ENCODE data around the gene CCM2. TPM values are rescaled to one million over a fixed set of nuclear protein-coding genes. Genes with fewer than 3 reads are reported as not detected.
"Not testable (repeated sequence)": the region's sequence is repeated elsewhere in the genome, so short reads cannot be mapped to it uniquely, and the experiment has no call there.

CCM2 gene
- total and polyA plus RNA-seq, 2 experiments from 2014 or later = 24.9 to 40.1 TPM

DNA sequence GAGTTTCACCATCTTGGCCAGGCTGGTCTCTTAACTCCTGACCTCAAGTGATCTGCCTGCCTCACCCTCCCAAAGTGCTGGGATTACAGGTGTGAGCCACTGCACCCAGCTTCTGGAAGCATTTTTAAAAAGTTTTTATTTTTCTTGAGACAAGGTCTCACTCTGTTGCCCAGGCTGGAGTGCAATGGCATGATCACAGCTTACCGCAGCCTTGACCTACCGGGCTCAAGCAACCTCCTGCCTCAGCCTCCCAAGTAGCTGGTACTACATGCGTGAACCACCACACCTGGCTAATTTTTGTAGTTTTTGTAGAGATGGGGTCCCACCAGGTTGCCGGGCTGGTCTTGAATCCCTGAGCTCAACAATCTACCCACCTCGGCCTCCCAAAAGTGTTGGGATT lies 34.7 kb downstream of the CCM2 start:
- not testable (repeated sequence) for H3K4me1 ChIP-seq (ENCODE audit: insufficient read depth); H2AFZ ChIP-seq; H3F3A ChIP-seq (replicated peaks; ENCODE audit: low read depth); H3K27me3 ChIP-seq (ENCODE audit: insufficient read depth); ATAC-seq; H4K20me1 ChIP-seq (replicated peaks; ENCODE audit: insufficient read depth); H3K4me3 ChIP-seq; H3K36me3 ChIP-seq (ENCODE audit: insufficient read depth); H3K36me3 Mint-ChIP-seq (ENCODE audit: low read depth); H3K4me2 ChIP-seq; H3K27ac ChIP-seq (ENCODE audit: low read depth); H3K9me3 Mint-ChIP-seq; H3K4me3 Mint-ChIP-seq; H3K27ac Mint-ChIP-seq; H3K27me3 Mint-ChIP-seq (ENCODE audit: insufficient read depth, low read depth, poor library complexity); DNase-seq (ENCODE audit: low spot score); H3K9me2 ChIP-seq (ENCODE audit: insufficient read depth)
- H3K79me2 ChIP-seq (replicated peaks; ENCODE audit: insufficient read depth) = peaks cover 66% of the 10 kb centered on the region
- H3K4me1 Mint-ChIP-seq = peaks cover 27% of the 10 kb centered on the region

DNA sequence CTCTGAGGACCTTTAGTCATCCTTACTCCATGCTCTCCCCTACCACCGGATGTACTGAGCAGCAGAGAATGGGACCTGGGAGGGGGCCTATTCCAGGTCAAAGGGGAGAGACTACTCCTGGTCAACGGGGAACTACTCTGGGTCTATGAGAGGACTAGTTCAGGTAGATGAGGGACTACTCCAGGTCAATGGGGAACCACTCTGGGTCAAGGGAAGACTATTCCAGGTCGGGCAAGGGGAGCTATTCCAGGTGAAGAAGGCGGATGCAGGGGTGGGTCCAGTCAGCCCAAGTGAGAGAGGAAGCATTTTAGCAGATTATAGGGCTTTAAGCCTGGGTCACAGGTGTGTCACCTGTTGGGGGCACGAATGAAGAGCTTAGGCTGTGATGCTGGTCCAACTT lies 35.4 kb downstream of the CCM2 start:
- Histone ChIP-seq H3K9me2 (ENCODE audit: insufficient read depth) (no peaks in the 10 kb centered on the region), H3K4me3 (no peak overlapping the region), H3K27ac (ENCODE audit: low read depth) (no peak overlapping the region; the same call in 1 of the 2 replicates), H3K4me1 (ENCODE audit: insufficient read depth) (peaks cover 7% of the 10 kb centered on the region; the same call in 1 of the 2 replicates), H3K4me2 (no peak overlapping the region), H4K20me1 (replicated peaks; ENCODE audit: insufficient read depth) (peaks cover 4% of the 10 kb centered on the region), H2AFZ (no peak overlapping the region), H3K36me3 (ENCODE audit: insufficient read depth) (peaks cover 4% of the 10 kb centered on the region; the same call in 1 of the 2 replicates), H3K27me3 (ENCODE audit: insufficient read depth) (no peaks in the 10 kb centered on the region), H3F3A (replicated peaks; ENCODE audit: low read depth) (no peaks in the 10 kb centered on the region), H3K79me2 (replicated peaks; ENCODE audit: insufficient read depth) (peaks cover 59% of the 10 kb centered on the region)
- Mint-ChIP-seq H3K4me1 (peaks cover 27% of the 10 kb centered on the region), H3K27me3 (ENCODE audit: insufficient read depth, low read depth, poor library complexity) (peaks cover 4% of the 10 kb centered on the region), H3K27ac (no peak overlapping the region), H3K4me3 (no peak overlapping the region), H3K9me3 (no peaks in the 10 kb centered on the region), H3K36me3 (ENCODE audit: low read depth) (peaks cover 12% of the 10 kb centered on the region)
- no peak for ATAC-seq
- no peak for DNase-seq (ENCODE audit: low spot score)
- no peak for TF ChIP-seq CREB1 (CRISPR knock-in tag; IDR thresholded peaks at IDR 0.05; ENCODE audit: low read depth)
- TF ChIP-seq EZH2phosphoT487 (IDR thresholded peaks at IDR 0.05; ENCODE audit: unreplicated experiment) = no peak
- no peak for TF ChIP-seq JUNB (IDR thresholded peaks at IDR 0.05; ENCODE audit: unreplicated experiment)
- TF ChIP-seq POLR2AphosphoS5 (IDR thresholded peaks at IDR 0.05; ENCODE audit: low read depth) = no peak
- TF ChIP-seq, protein P1, sequence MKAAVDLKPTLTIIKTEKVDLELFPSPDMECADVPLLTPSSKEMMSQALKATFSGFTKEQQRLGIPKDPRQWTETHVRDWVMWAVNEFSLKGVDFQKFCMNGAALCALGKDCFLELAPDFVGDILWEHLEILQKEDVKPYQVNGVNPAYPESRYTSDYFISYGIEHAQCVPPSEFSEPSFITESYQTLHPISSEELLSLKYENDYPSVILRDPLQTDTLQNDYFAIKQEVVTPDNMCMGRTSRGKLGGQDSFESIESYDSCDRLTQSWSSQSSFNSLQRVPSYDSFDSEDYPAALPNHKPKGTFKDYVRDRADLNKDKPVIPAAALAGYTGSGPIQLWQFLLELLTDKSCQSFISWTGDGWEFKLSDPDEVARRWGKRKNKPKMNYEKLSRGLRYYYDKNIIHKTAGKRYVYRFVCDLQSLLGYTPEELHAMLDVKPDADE (IDR thresholded peaks at IDR 0.05) = no peak
- no peak for TF ChIP-seq EZH2 (IDR thresholded peaks at IDR 0.05; ENCODE audit: low read depth, unreplicated experiment)
- no peak for TF ChIP-seq ZNF331 (CRISPR knock-in tag; IDR thresholded peaks at IDR 0.05; ENCODE audit: low read depth)
- TF ChIP-seq, protein P2, sequence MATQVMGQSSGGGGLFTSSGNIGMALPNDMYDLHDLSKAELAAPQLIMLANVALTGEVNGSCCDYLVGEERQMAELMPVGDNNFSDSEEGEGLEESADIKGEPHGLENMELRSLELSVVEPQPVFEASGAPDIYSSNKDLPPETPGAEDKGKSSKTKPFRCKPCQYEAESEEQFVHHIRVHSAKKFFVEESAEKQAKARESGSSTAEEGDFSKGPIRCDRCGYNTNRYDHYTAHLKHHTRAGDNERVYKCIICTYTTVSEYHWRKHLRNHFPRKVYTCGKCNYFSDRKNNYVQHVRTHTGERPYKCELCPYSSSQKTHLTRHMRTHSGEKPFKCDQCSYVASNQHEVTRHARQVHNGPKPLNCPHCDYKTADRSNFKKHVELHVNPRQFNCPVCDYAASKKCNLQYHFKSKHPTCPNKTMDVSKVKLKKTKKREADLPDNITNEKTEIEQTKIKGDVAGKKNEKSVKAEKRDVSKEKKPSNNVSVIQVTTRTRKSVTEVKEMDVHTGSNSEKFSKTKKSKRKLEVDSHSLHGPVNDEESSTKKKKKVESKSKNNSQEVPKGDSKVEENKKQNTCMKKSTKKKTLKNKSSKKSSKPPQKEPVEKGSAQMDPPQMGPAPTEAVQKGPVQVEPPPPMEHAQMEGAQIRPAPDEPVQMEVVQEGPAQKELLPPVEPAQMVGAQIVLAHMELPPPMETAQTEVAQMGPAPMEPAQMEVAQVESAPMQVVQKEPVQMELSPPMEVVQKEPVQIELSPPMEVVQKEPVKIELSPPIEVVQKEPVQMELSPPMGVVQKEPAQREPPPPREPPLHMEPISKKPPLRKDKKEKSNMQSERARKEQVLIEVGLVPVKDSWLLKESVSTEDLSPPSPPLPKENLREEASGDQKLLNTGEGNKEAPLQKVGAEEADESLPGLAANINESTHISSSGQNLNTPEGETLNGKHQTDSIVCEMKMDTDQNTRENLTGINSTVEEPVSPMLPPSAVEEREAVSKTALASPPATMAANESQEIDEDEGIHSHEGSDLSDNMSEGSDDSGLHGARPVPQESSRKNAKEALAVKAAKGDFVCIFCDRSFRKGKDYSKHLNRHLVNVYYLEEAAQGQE (IDR thresholded peaks at IDR 0.05; ENCODE audit: unreplicated experiment) = no peak
- TF ChIP-seq, protein P3, sequence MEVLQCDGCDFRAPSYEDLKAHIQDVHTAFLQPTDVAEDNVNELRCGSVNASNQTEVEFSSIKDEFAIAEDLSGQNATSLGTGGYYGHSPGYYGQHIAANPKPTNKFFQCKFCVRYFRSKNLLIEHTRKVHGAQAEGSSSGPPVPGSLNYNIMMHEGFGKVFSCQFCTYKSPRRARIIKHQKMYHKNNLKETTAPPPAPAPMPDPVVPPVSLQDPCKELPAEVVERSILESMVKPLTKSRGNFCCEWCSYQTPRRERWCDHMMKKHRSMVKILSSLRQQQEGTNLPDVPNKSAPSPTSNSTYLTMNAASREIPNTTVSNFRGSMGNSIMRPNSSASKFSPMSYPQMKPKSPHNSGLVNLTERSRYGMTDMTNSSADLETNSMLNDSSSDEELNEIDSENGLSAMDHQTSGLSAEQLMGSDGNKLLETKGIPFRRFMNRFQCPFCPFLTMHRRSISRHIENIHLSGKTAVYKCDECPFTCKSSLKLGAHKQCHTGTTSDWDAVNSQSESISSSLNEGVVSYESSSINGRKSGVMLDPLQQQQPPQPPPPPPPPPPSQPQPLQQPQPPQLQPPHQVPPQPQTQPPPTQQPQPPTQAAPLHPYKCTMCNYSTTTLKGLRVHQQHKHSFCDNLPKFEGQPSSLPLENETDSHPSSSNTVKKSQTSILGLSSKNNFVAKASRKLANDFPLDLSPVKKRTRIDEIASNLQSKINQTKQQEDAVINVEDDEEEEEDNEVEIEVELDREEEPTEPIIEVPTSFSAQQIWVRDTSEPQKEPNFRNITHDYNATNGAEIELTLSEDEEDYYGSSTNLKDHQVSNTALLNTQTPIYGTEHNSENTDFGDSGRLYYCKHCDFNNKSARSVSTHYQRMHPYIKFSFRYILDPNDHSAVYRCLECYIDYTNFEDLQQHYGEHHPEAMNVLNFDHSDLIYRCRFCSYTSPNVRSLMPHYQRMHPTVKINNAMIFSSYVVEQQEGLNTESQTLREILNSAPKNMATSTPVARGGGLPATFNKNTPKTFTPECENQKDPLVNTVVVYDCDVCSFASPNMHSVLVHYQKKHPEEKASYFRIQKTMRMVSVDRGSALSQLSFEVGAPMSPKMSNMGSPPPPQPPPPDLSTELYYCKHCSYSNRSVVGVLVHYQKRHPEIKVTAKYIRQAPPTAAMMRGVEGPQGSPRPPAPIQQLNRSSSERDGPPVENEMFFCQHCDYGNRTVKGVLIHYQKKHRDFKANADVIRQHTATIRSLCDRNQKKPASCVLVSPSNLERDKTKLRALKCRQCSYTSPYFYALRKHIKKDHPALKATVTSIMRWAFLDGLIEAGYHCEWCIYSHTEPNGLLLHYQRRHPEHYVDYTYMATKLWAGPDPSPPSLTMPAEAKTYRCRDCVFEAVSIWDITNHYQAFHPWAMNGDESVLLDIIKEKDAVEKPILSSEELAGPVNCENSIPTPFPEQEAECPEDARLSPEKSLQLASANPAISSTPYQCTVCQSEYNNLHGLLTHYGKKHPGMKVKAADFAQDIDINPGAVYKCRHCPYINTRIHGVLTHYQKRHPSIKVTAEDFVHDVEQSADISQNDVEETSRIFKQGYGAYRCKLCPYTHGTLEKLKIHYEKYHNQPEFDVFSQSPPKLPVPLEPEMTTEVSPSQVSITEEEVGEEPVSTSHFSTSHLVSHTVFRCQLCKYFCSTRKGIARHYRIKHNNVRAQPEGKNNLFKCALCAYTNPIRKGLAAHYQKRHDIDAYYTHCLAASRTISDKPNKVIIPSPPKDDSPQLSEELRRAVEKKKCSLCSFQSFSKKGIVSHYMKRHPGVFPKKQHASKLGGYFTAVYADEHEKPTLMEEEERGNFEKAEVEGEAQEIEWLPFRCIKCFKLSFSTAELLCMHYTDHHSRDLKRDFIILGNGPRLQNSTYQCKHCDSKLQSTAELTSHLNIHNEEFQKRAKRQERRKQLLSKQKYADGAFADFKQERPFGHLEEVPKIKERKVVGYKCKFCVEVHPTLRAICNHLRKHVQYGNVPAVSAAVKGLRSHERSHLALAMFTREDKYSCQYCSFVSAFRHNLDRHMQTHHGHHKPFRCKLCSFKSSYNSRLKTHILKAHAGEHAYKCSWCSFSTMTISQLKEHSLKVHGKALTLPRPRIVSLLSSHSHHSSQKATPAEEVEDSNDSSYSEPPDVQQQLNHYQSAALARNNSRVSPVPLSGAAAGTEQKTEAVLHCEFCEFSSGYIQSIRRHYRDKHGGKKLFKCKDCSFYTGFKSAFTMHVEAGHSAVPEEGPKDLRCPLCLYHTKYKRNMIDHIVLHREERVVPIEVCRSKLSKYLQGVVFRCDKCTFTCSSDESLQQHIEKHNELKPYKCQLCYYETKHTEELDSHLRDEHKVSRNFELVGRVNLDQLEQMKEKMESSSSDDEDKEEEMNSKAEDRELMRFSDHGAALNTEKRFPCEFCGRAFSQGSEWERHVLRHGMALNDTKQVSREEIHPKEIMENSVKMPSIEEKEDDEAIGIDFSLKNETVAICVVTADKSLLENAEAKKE (CRISPR knock-in tag; IDR thresholded peaks at IDR 0.05) = no peak
- no peak for TF ChIP-seq STAT1 (IDR thresholded peaks at IDR 0.05; ENCODE audit: unreplicated experiment)
- TF ChIP-seq NANOG (IDR thresholded peaks at IDR 0.05; ENCODE audit: borderline replicate concordance) = no peak
- no peak for TF ChIP-seq ZNF114 (CRISPR knock-in tag; IDR thresholded peaks at IDR 0.05)

All from GM23338 (cell line).